HG02885 (cell line): ENCODE measurements around the gene RBBP6.
A peak's percentile ranks its signal among the peaks of the same experiment; 100 is the strongest.
"Not testable (repeated sequence)": the region's sequence is repeated elsewhere in the genome, so short reads cannot be mapped to it uniquely, and the experiment has no call there.

Experiments
- ATAC-seq: cut with Tn5 transposase; IDR thresholded peaks from one replicate; pipeline ENCODE4 v1.9.1; 2021; ENCODE audit warnings: mild to moderate bottlenecking; ENCODE audit not compliant: unreplicated experiment, poor library complexity

The RBBP6 gene

DNA sequence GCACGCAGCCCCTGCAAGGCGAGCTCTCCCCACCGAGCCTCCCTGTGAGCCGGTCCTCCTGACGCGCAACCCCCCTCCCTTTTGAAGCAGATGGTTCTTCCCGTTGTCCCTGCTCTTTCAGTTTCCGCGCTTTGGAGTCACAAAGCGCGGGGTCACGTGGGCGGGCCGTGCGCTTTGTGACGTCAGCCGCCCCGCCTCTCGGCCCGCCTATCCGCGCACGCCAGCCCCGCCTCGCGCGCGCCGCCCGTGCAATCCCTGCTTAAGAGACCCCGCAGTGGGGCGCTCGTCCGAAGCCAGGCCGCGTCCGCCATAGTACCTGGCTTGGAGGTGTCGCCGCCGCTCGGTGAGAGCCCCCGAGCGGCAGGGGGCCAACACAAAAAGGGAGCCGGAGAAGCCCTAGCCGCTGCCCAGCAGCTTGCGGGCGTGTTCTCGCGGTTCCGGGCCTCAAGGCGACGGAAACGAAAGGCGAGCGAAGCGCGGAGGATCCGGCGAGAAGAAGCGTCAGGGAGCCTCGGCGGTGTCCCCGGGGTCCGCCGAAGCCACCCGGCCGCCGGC, at the start of gene RBBP6:
RBBP6 (plus strand) TSS at position 272 of the 555 bp plus-strand sequence. CDS start 1,061 bp downstream, outside the sequence.
- peak; percentile 92 for ATAC-seq

DNA sequence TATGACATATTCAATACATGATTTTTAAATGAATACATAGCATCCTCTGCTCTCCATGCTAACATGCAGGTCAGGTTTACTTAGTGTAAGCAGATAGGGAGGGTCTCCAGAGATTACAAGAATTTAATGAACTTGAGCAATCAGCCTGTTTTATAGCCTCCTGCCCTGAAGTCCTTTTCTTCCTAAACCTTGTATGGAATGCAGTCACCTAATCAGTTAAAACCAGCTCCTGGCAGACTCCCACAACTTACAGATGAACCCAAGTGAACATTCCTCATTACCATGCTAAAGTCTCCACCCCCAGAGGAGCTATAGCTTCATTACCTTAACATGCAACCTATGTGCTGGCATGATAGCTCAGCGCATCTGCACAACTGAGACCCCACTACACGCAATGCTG, 48.5 kb upstream of the RBBP6 start:
- no peak for ATAC-seq

DNA sequence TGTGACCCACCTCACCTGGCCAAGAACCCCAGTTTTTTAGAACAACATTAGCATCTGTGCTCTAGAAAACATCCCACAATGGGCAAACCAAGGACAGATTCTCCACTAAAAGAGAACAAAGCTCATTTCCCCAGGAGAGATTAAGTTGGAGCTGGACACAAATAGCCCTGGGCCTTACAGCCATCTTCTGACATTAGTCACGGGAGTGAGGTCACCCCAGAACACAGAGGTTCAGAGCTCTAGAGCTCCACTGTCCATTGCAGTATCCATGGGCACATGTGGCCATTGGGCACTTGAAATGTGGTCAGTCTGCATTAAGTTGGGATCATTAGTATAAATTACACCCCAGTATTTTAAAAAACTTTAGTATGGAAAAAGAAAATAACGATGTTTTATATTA, 47.6 kb upstream of the RBBP6 start:
- no peak for ATAC-seq

DNA sequence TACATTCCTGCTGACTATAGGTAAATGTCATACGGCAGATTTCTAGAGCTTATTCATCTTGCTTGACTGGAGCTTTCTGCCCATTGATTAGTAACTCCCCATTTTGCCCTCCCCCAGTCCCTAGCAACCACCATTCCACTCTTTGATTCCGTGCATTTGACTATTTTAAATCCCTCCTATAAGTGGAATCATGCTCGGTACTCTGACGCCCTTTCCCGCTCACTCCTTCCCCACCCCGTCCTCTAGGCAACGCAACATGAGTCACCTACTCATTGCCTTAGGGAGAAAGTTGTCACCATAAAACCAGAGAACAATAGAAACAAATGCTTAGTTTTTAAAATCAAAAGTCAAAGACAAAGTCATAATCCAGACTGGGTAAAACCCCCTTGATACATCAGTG, 45.5 kb upstream of the RBBP6 start:
- ATAC-seq: no peak

GRCh38 chr16:24495207-24495606, 44.2 kb upstream of the RBBP6 start:
- ATAC-seq: not testable (repeated sequence)

- ATAC-seq: no peak
These were observed 41.9 kb upstream of the RBBP6 start for GRCh38 chr16:24497440-24497839.

DNA sequence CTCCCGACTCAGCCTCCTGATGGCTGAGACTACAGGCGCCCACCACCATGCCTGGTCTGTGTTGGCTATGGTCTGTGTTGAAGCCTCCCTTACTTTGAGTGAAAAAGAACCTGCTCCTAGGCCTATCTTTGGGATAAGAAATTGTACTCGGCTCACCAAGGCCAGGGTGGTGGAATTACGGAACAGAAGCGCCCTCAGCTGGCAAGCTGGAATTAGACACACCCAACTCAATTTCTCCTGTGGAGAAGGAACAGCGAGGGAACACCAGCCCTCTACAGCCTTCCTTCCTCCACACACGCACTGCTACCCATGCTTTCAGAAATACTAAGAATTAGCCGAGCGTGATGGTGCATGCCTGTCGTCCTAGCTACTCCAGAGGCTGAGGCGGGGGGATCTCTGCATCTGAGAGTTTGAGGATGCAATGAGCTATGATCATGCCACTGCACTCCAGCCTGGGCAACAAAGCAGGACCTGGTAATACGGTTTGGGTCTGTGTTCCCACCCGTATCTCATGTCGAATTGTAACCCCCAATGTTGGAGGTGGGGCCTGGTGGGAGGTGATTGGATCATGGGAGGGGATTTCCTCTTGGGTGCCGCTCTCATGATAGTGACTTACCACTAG, 40.1 kb upstream of the RBBP6 start:
- ATAC-seq: no peak

DNA sequence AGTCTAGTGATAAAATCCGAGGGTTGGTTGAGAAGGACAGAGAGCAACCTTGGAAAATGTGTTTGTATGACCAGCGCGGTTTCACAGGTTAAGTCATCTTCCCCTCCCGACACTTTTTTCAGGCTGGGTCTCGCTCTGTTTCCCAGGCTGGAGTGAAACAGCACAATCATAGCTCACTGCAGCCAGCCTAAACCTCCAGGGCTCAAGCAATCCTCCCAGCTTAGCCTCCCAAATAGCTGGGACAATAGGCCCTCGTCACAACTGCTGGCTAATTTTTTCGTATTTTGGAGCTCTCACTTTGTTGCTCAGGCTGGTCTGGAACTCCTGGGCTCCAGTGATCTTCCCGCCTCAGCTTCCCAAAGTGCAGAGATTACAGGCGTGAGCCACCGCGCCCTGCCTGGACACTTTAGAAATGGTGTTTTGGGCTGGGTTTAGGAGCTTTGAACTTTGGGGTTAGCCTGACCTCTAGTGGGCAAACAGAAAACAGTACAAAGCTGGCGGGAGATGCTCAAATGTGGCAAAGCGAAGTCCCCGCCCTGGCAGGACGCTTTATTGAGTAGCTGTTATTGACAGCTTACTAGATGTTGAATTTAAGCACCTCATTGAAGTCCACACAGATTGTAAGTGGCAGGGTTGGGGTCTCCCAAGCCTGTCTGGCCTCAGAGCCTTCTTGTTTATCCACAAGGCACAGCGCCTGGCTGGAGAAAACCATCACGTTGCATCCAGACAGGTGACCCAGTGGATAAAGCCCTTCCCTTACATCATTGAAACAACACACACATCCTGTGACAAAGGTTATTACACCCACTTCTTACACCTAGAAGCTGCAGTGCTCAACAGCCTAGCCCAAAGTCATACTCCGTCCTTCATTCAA, 34.7 kb upstream of the RBBP6 start:
- ATAC-seq: no peak

DNA sequence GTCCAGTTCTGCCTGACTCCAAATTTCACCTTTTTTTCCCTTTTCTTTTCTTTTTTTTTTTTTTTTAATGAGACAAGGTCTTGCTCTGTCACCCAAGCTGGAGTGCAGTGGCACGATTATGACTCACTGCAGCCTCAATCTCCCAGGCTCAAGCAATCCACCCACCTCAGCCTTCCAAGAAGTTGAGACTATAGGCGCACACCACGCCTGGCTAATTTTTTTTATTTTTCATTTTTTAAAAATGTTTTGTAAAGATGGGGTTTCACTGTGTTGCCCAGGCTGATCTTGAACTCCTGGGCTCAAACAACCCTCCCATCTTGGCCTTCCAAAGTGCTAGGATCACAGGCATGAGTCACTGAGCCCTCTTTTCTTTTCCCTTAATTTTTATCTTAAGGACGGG, 33.4 kb upstream of the RBBP6 start:
- ATAC-seq: no peak

DNA sequence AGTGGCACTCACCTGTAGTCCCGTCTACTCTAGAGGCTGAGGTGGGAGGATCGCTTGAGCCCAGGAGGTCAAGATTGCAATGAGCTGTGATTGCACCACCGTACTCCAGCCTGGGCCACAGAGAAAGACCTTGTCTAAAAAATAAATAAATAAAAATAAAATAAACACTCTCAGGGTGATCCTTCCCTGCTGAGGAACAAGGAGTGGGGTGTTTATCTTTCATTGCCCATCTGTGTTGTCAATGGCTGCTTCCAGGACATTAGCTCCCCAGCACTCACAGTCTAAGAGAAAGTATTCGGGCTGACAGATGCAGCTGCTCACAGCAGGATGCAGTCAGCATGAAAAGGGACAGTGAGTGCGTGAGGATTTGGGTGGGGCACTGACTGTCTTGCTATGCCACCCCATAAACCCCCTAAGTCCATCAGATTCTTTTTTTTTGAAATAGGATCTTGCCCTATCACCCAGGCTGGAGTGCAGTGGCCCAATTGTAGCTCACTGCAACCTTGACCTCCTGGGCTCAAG, 31.3 kb upstream of the RBBP6 start:
- no peak for ATAC-seq

GRCh38 chr16:24508614-24509013, 30.8 kb upstream of the RBBP6 start:
- ATAC-seq: no peak

DNA sequence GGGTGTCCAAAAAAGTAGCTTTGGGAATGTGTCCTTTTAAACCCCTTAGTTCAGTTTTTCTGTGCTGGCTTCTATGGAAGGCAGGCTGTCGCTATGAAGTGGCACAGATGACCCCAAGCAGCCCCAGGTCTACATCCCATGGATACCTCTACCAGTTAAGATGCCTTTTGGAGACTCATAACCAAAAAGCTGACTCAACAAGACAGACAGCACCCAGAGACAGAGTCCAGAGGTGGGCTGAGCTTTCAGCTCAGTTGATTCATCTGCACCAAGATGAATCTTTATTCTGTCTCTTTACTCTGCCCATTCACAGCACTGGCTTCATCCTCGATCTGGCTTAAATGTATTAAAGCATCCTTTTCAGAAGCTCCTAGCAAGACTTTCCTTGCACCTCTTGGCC, 29.8 kb upstream of the RBBP6 start:
- no peak for ATAC-seq

- ATAC-seq: no peak
These were observed 28.2 kb upstream of the RBBP6 start for GRCh38 chr16:24511174-24511573.

GRCh38 chr16:24511792-24512191, 27.6 kb upstream of the RBBP6 start:
- ATAC-seq: no peak

- no peak for ATAC-seq
These were observed 25.3 kb upstream of the RBBP6 start for GRCh38 chr16:24514096-24514495.

DNA sequence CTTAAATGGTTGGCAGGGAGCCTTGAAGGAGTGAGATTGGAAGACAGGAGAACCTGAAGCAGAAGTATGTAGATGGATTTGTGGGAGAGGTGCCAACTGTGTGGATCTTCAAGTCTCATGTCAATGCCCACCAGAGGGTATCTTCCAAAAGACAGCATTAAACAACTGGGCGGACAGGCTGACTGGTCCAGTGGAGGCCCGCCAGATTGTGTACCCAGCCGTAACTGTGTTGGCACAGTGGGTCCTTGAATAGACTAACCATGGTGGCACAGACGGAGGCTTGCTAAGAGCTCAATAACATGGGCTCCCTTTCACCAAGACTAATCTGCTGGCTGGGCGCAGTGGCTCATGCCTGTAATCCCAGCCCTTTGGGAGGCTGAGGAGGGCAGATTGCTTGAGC, 24.2 kb upstream of the RBBP6 start:
- no peak for ATAC-seq

GRCh38 chr16:24516900-24517669, 22.3 kb upstream of the RBBP6 start:
- no peak for ATAC-seq

- ATAC-seq: no peak
These were observed 20.9 kb upstream of the RBBP6 start for GRCh38 chr16:24518498-24518897.

- no peak for ATAC-seq
These were observed 18.4 kb upstream of the RBBP6 start for GRCh38 chr16:24520983-24521382.

- no peak for ATAC-seq
These were observed 16.6 kb upstream of the RBBP6 start for GRCh38 chr16:24522751-24523150.

GRCh38 chr16:24523569-24523968, 15.8 kb upstream of the RBBP6 start:
- no peak for ATAC-seq
